ENCODE data around the gene RASGRF2.

RASGRF2 gene

DNA sequence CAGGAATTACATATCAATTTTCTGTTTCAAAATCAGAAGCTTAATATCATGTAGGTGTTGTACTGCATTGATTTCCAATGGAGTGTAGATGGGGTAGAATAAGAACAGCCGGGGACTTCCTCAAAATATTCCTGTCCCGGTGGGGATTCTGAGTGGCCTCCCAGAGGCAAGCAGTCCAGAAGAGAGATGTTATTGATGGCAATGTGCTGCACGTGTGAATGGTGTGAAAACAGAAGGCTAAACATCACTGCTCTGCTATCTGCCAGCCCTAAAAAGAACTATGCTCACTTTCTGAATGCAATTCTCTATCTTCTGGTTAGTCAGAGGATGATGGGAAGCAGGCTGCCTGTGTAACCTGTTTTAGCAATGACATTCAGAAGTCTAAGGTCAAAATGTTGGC lies 181.9 kb downstream of the RASGRF2 start:
- DNase-seq = no peak

DNA sequence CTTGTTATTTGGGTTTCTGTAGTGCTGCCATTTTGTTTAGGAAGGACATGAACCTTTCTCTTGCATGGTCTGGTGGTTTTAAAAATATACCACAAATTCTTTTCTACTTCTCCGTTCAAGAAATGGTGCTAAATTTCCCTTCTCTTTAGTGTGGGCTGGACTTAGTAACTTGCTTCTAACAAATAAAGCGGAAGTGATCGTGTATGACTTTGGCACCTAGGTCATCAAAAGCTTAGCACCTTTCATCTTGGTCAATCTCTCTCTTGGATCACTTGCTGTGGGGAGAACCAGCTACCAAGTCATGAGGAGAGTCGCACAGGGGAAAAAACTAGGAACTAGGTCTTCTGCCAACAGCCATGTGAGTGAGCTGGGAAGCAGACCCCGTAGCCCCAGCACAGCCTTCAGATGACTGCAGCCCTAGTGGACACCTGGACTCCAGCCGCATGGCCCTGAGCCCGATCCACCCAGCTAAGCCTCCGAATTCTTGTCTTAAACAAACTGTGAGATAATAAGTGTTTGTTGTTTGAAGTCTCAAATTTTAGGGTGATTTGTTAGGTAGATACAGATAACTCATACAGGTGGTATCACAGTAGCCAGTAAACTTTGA lies 185.3 kb downstream of the RASGRF2 start:
- no peak for DNase-seq

DNA sequence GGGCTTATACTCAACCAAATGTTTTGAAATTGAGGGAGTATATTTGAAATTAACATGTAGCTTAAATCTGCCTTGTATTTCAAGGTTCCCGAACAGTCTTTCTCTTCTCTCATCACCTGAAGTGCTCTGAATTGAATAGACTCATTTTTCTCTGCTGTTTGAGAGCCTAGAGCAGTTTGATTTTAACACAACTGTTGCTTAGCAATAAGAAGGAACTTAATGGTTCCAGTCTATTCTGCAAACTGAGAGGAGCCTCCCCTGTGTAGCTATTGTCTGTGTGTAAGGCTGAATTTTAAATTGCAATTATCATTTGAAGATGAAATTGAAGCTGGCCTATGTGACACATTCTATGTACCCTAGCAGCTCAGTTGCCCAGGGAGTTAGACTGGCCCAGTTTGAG lies 185.9 kb downstream of the RASGRF2 start:
- DNase-seq = no peak

DNA sequence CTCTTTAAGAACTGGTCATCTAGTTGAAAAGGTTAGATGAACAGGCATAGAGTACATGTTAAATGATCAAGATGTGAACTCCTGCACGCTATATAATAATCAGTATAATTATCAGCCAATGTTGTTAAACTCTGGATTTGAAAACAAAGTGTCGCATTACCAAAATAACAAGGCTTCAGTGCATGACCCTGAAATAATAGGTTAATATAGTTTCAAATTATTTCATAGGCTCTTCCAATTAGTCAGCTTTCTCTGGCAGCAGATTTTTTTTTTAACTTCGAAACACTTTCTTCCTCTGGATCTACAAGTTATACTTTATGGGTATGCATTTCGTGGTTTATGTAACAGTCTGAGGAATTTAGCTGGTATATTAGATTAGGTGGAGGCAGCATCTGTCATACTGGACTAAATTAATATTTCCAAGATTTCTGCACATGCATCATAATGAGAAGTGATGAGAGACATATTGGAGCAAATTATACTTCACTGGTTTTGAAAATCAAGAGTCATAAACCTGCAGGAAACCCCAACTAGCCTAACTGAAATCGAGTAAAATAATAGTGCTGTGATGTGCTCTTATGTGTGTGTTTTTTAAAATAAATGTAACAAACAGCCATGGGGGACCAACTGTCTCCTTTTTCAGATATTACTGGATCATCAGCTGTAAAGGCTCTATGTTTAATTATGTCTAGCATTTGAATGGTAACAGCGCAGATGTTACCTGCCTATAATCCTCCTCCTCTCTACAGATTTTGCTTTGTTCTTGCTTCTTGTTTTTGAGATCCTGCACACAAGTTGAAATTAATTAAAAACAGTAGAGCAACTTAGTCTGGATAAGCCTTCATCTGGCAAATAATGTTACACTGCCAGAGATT lies 187.1 kb downstream of the RASGRF2 start:
- DNase-seq = no peak

DNA sequence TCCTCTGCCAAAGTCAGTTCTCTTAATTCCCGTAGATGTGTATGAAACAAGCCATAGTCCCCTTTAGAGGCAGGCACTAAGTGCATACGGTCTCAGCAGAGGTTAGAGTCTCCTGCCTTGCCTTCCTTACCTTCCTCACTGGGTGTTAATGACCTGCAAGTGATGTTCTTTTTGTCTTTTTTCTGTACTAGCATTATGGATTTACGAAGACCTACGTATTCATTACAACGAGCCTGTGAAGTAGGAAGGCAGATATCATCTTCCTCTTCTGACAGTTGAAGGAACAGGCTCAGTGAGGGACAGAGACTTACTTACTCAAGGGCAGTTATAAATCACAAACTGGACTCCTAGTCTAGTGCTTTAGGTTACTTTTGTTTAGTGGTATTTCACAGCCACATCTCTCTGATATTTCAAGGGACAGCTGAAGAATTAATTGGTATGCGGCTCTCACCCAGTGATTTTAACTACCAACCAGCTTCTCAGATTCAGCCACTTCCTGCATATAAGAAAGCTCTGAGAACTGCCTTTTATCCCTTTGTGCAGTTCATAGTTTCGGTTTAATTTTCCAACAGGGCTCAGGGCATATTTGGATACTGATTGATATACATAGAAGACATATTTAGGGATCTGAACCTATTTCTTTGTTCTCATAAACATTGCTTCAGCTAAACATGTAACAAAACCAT lies 187.9 kb downstream of the RASGRF2 start:
- no peak for DNase-seq

DNA sequence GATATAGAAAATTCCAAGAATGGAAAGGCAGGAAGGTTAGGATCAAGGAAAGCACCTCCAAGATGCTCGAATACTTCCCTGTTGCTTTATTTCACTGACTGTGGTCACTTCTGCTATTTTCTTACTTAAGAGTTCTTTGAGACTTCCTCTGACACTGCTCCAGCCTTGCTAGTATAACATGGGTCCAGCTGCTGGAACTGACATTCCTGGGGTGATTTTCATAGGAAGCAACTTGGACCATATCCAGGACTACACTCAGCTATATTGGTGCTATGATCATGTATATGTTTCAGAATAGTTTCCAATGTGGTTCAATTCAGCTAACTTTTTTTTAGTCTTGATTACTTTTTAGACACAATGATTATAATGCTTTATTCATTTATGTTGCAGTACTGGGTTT lies 191.4 kb downstream of the RASGRF2 start:
- no peak for DNase-seq

DNA sequence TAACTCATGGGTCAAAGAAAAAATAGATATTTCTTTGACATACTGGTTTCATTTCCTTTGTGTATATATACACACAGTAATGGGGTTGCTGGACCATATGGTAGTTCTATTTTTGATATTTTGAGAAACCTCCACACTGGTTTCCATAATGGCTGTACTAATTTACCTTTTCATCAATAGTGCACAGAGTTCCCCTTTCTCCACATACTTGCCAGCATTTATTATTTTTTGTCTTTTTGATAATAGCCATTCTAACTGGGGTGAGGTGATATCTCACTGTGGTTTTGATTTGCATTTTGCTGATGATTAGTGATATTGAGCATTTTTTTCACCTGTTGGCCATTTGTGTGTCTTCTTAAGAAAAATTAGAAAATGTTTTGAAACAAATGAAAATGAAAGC lies 194.6 kb downstream of the RASGRF2 start:
- DNase-seq = no peak

DNA sequence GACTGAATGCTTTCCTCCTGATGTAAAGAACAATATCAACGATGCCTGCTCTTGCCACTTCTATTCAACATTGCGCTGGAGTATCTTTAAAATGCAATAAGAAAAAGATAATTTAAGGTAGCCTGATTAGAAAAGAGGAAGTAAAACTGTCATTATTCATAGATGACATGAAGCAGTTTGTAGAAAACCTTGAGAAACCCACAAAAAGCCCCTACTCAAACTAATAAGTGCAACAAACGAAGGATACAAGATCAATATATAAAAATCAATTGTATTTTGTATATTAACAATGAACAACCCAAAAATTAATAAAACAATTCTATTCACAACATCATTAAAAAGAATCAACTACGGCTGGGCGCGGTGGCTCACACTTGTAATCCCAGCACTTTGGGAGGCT lies 196.6 kb downstream of the RASGRF2 start:
- DNase-seq = no peak

DNA sequence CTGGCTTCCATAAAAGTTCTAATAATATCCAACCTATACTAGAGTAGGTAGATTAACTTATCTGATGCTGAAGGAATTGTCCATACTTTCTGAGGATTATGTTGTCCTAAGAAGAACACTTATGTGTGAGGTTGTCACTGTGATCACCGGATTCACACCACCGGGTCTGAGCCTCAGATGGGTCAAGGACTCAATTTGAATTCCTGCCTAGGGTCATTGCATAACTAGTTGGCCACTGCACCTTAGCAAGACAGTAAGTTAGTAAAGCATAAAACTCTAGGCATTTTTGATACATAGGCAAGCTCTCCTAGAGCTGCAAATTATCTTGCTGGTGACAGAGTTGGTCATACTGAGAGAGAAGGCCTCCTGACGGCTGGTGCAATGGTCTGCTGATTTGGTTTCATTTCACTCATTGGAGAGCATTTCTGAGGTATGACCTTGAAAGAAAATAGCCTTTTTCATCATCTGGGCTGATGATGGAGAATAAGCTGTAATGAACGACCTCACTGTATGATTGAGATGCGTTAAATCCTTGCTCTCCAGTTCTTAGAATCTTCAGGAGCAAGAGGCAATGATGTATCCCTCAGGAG lies 200.9 kb downstream of the RASGRF2 start:
- DNase-seq = no peak

DNA sequence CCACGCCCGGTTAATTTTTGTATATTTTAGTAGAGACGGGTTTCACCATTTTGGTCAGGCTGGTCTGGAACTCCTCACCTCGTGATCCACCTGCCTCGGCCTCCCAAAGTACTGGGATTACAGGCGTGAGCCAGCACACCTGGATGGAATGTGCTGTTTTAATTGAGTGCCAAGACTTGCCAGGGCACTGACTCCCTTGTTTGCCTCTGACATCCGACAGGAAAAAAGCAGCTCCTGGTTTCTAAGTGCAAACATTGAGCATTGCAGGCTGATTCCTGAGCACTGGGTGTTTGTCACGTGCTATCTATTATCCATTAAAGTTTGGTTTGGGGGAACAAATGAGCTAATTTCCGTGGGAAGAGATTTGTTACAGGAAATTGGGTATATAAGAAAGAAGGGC lies 202.3 kb downstream of the RASGRF2 start:
- no peak for DNase-seq

DNA sequence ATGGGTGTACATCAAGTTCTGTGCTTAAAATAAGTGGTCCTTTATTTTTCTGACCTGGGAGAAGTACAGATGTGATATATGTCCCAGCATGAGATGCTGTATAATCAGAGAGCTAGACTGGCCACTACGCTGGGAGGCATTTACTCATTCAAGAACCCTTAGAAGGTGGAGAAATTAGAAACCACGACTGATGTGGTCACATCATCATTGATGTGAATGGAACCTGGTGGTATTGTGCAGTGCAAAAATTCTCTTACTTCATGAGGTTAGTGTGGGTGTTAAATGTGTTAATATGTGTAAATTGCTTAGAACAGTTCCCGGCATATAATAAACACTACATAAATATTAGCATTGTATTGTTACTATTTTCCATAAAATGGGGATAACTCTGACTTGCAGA lies 203.5 kb downstream of the RASGRF2 start:
- no peak for DNase-seq

DNA sequence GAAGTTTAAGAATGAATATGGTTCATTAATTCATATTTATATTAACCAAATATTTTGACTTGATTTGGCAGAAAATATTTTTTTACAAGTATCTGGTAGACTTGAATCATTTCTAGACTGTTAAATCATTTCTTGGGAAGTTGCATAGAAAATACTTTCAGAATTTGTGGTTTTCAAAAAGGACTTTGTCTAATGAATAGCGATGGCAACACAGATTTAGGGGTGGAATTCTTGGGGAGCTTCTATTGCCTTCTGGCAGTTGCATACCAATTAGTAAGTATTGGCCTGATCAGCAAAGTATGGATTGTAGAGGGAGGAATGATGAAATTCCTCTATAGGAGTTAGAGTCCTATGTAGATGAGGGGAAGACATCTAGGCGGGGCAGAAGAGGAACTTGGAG lies 204.3 kb downstream of the RASGRF2 start:
- no peak for DNase-seq

DNA sequence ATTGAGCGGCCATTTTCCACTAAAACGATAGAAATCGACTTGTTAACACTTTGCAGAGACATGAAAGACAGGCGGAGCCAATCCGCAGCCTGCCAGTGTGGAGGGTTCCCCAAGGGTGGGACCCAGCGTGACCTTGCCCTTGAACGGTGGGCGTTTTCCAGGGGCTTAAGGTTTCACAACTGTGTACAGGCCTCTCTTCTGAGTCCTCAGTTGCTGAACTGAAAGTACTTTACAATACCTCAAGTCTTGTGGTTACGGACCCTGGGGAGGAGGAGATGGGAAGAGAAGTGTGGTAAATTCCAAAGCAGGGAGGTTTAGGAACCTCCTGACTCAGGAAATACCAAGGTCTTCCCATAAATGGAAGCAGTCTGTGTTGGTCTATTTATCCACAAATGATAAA lies 204.8 kb downstream of the RASGRF2 start:
- no peak for DNase-seq

DNA sequence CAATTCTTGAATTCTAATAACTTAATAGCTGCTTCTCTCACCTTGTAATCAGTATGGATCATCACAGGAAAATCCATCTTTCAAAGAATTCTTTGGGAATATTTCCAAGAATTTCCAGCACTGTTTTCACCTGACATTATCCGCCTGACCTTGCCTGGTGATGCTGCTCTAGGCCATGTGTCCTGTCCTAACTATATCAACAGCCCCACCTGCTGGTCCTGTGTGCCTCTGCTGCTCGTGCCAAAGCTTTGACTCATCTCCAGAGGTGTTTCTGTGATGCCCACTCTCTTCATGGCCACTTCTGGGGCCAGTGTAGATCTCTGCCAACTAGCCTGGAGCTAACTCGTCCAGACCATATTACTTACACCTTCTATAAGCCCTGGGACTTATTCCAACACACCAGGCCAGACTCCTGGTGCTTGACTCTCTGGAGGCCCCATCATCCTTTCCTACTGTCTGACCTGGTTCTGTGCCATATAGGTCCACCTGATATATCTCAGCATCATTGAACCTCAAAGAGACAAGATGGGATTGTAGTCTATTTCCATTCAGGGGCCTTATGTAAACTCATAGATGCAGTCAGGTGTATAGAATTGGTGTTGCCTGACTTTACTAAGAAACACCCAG lies 205.4 kb downstream of the RASGRF2 start:
- DNase-seq = peak; percentile 13

DNA sequence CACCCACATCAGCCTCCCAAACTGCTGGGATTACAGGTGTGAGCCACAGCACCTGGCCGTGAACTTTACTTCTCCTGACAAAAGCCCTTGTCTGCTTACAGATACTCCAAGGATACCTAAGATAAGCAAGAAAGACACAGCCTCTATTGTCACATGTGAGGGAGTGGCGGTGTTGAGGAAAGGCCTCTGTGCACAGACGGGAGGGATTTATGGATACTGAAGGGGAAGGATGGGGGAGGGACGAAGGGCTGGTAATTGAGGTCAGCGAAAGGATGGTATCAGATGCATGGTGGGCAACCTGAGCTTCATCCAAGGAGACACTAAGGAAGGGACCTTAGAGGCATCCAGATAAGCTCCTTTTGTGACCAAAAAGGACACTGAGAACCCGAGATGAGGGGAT lies 206.3 kb downstream of the RASGRF2 start:
- DNase-seq = no peak

DNA sequence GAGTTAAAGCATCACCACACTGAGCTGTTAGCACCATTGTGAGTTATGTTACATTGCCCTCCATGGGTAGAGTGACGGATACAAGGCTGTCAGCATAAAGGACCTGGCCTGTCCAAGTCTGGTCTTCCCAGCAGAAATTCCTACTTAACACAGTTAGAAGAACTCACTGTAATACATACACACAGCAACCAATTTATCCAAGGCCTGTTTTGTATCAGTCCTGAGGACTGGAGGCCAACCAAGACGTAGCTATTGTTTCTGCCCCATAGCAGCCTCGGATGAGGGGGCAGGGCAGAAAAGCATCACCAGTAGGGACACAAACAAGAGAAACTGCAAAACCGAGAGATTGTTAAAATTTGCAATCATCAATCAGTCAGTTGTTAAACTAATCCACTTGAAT lies 206.9 kb downstream of the RASGRF2 start:
- DNase-seq = no peak

DNA sequence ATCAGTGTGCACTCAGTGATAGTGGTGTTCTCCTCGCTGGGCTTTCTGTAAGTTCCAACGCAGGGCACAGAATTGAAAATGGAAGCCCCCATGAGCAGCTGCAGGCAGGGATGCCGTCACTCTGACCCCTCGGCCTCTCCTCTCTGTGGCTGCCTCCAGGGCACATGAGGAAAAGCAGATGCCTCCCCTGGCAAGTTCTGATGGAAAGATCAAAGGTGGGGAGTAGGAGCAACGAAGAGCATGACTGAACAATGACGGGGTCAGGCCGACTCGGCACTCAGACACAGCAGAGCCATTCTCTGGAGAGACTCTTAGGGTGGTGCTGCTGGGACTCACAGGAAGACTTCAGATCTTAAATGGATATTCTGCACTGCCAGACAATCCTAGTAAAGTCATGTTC lies 207.4 kb downstream of the RASGRF2 start:
- no peak for DNase-seq

DNA sequence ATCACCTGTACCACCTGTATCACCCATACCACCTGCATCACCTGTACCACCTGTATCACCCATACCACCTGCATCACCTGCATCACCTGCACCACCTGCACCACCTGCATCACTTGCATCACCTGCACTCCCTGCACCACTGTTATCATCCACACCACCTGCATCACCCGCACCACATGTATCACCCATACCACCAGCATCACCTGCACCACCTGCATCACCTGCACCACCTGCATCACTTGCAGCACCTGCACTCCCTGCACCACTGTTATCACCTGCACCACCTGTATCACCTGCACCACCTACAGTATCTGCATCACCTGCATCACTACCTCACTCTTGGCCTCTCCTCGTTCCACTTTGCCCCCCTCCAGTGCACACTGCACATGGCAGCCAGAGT lies 209.8 kb downstream of the RASGRF2 start:
- no peak for DNase-seq

DNA sequence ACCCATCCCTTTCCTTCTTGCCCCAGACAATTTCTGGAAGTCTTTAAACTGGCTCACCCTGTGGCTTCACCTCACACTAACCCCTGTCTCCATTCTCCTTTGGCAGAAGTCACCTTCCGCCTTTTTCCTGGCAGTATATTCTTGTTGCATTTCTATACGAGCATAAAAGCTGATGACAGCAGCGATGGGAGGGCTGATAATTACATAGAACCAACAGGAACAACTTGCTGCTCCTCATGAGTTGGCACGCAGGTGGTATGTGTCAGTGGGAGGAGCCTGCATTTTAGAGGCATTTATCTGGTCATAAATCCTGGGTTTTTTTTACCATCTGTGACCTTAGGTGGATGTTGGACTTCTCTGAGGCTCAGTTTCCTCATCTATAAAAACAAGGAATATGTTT lies 211.6 kb downstream of the RASGRF2 start:
- no peak for DNase-seq

DNA sequence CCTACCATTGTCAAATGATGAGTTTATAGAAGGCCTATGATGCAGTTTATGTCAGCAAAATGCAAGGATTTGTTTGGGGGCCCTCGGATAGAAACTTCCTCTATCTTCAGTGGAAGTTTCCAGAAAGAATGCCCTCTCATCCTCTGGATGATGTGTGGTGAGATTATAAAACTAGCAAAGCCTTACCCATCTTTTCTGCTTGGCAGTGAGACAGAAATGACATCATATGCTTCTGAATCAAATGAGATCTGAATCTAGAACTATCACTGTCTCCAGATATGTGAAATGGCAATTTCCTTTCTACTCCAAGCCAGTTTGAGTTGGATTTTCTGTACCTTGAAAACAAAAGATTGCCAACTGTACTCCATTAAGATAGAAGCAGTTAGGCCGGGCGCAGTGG lies 212.5 kb downstream of the RASGRF2 start:
- no peak for DNase-seq

DNA sequence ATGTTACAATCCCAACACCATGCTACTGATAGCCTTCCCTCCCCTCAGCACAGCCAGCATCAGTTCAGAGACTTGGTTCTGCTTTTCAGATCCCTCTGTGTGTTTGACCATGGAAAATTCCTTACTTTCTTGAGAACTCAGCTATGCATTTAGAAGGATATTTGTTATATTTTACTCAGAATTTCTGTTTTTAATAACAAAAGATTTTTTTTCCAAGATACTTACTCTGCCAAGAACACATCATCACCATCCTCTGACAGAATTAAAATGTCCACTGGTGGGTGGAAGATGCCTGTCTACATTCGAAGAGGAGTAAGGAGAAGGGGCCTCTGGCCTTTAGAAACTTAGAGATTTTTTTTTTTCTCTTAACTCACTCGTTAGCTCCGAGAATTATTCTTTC lies 216.9 kb downstream of the RASGRF2 start:
- no peak for DNase-seq

DNA sequence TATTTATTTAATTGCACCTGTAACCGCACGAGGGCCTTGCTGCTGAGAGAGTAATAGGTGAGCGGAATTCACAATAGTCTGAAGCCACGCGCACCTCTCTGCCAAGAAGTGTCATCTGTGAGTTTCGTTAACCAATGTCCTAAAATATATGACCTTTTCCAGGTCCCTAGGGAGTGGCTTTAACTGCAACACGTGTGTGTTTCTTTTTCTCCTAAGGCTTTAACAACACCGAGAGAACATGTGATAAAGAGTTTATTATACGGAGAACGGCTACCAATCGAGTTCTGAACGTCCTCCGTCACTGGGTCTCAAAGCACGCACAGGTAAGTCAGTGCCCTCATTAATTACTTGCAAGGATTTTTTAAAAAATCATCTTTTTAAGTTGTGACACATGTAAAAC lies 219.8 kb downstream of the RASGRF2 start:
- DNase-seq = no peak

DNA sequence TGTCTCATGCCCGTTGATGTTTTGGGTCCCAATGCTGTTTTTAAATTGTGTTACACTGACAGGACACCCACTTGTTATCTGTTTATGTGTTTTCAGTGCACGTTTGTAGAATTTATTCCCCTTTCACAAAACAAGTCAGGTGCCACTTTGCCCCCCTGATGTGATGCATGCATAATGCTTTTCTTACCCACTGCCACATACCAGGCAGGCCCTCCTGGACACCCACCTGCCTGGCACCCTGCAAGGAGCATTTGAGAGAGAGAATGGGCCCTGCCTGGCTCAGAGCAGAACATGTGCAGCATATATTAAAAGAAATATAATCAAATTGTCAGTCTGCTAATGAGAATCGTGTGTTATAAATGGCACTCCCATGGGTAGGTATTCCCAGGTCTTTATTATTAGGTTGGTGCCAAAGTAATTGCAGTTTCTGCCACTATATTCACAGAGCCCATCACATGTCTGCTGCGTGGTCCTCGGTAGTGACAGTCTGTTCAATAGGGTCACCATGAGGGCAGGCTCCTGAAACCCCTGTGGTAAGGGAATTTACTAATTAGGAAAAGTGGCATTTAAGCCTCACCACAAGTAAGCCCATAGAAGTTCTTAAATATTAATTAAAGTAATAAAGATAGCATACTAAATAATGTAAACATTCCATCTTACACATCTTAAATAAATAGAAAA lies 220.8 kb downstream of the RASGRF2 start:
- DNase-seq = no peak
